ENCODE results near the gene SLC26A1.

SLC26A1 gene

GRCh38 chr4:965766-966134 is 27.5 kb downstream of the SLC26A1 start:
- Mint-ChIP-seq H3K36me3 (ENCODE audit: low read depth) (no peaks in the 10 kb centered on the region), H3K4me1 (no peaks in the 10 kb centered on the region), H3K27me3 (ENCODE audit: low read depth) (peaks cover 16% of the 10 kb centered on the region), H3K9me3 (no peaks in the 10 kb centered on the region), H3K4me3 (no peak overlapping the region), H3K27ac (no peak overlapping the region)
- TF ChIP-seq CTCF (IDR thresholded peaks at IDR 0.05; ENCODE audit: unreplicated experiment in 3 of 3) = no peak

GRCh38 chr4:965048-965765 is 28.0 kb downstream of the SLC26A1 start:
- no peak overlapping the region for H3K4me3 Mint-ChIP-seq
- H3K4me1 Mint-ChIP-seq = no peaks in the 10 kb centered on the region
- H3K36me3 Mint-ChIP-seq (ENCODE audit: low read depth) = no peaks in the 10 kb centered on the region
- peaks cover 10% of the 10 kb centered on the region for H3K27me3 Mint-ChIP-seq (ENCODE audit: low read depth)
- no peak overlapping the region for H3K27ac Mint-ChIP-seq
- TF ChIP-seq CTCF (IDR thresholded peaks at IDR 0.05; ENCODE audit: unreplicated experiment in 3 of 3) = no peak
- H3K9me3 Mint-ChIP-seq = no peaks in the 10 kb centered on the region

- no peaks in the 10 kb centered on the region for H3K4me1 Mint-ChIP-seq
- H3K9me3 Mint-ChIP-seq = no peaks in the 10 kb centered on the region
- TF ChIP-seq CTCF (IDR thresholded peaks at IDR 0.05; ENCODE audit: unreplicated experiment in 3 of 3) = no peak
- H3K27me3 Mint-ChIP-seq (ENCODE audit: low read depth) = peaks cover 4% of the 10 kb centered on the region
- no peak overlapping the region for H3K27ac Mint-ChIP-seq
- H3K4me3 Mint-ChIP-seq = no peak overlapping the region
- H3K36me3 Mint-ChIP-seq (ENCODE audit: low read depth) = no peaks in the 10 kb centered on the region
These were observed 28.7 kb downstream of the SLC26A1 start for GRCh38 chr4:964346-965025.

GRCh38 chr4:963276-964225 is 29.7 kb downstream of the SLC26A1 start:
- H3K27ac Mint-ChIP-seq = no peak overlapping the region
- no peak for TF ChIP-seq CTCF (IDR thresholded peaks at IDR 0.05; ENCODE audit: unreplicated experiment in 3 of 3)
- H3K27me3 Mint-ChIP-seq (ENCODE audit: low read depth) = no peaks in the 10 kb centered on the region
- H3K9me3 Mint-ChIP-seq = no peaks in the 10 kb centered on the region
- no peaks in the 10 kb centered on the region for H3K4me1 Mint-ChIP-seq
- no peak overlapping the region for H3K4me3 Mint-ChIP-seq
- H3K36me3 Mint-ChIP-seq (ENCODE audit: low read depth) = no peaks in the 10 kb centered on the region

GRCh38 chr4:962231-963208 is 30.7 kb downstream of the SLC26A1 start:
- Mint-ChIP-seq H3K4me3 (no peak overlapping the region), H3K36me3 (ENCODE audit: low read depth) (no peaks in the 10 kb centered on the region), H3K27me3 (ENCODE audit: low read depth) (no peaks in the 10 kb centered on the region), H3K27ac (no peak overlapping the region), H3K4me1 (no peaks in the 10 kb centered on the region), H3K9me3 (no peaks in the 10 kb centered on the region)
- TF ChIP-seq CTCF (IDR thresholded peaks at IDR 0.05; ENCODE audit: unreplicated experiment in 3 of 3) = no peak

Data from nephron (organoid).